Activated CD4-positive, alpha-beta memory T cell treated with anti-CD3 and anti-CD28 coated beads, Interleukin-2, amount 10 ng/mL, durations not matched to agents 7 days and 5 days (primary cell): Measurements from ENCODE around the gene CEBPA. TPM values are rescaled to one million over a fixed set of nuclear protein-coding genes. Genes with fewer than 3 reads are reported as not detected.

Experiments used
- CTCF ChIA-PET: fragments of 350-600 bp; sonication (Branson Sonifier 250); formaldehyde crosslinking; loops from one replicate; lab custom pipeline; 2021; ENCODE audit warnings: antibody characterized with exemption, inconsistent platforms; lab: Charles Lee
- POLR2A ChIA-PET: fragments of 350-600 bp; sonication (Branson Sonifier 250); formaldehyde crosslinking; loops from one replicate; lab custom pipeline; 2021; ENCODE audit warnings: antibody characterized with exemption; lab: Charles Lee
- DNase-seq: peaks from one replicate; pipeline ENCODE4 v3.0.0-alpha.2; 2020
- H3K27ac Mint-ChIP-seq: one replicate; pipeline ENCODE4 v1.8.0; 2021; ENCODE audit warnings: mild to moderate bottlenecking, mixed read lengths
- H3K27me3 Mint-ChIP-seq: one replicate; pipeline ENCODE4 v1.8.0; 2021; ENCODE audit warnings: mixed read lengths
- H3K36me3 Mint-ChIP-seq: one replicate; pipeline ENCODE4 v1.8.0; 2021; ENCODE audit warnings: low read depth, mixed read lengths
- H3K4me1 Mint-ChIP-seq: one replicate; pipeline ENCODE4 v1.8.0; 2021; ENCODE audit warnings: mixed read lengths
- H3K4me3 Mint-ChIP-seq: one replicate; pipeline ENCODE4 v1.8.0; 2021; ENCODE audit warnings: mild to moderate bottlenecking, mixed read lengths
- H3K9me3 Mint-ChIP-seq: one replicate; pipeline ENCODE4 v1.8.0; 2021; ENCODE audit warnings: mixed read lengths
- total RNA-seq, 2 experiments: library from RNA; stranded (reverse); gene quantifications; one replicate each; pipeline ENCODE4 v1.2.3, GENCODE V29; 2021

The CEBPA gene
- total RNA-seq, 2 experiments from 2014 or later, result 0.18 to 0.20 TPM

DNA sequence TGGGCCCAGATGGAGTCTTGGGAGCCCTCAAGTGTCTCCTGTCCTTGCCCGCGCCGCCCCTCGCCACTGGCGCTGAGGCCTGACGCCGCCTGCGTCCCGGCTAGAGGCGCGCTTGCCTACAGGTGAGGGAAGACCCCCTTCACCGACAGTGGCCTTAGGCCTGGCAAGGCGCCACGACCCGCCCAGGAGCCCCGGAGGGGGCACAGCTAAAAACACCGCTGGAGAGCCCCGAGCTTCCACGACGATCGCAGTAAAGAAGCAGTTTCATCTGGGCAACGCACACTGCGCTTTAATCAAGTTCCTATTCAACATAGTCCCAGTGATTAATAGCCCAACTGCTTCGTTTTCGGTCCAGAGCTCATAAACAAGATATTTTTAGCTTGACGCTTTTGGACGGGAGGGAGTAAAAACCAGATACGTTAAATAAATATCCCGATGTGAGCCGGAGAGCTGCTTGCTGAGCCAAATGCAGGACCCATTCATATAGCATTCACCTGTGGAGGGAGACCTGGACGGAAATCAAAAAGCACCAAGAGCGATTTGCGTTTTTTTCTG is 1.5 kb upstream of the CEBPA start:
- ChIA-PET POLR2A (interaction anchor here (1.0 to 1.5 kb wide), 3 partner anchors 20 to 70 kb away, joined by 3 to 7 read pairs (median 3); partner anchors contain the start of gene CEBPG), CTCF (interaction anchor here (1.7 kb wide), 1 partner anchor 68 kb away, joined by 10 read pairs; no protein-coding TSS in a partner anchor)
- Mint-ChIP-seq H3K27ac (no peak overlapping the region), H3K27me3 (peaks cover 44% of the 10 kb centered on the region), H3K4me1 (peaks cover 2% of the 10 kb centered on the region), H3K9me3 (no peaks in the 10 kb centered on the region), H3K4me3 (no peak overlapping the region), H3K36me3 (no peaks in the 10 kb centered on the region)
- DNase-seq, result no peak

DNA sequence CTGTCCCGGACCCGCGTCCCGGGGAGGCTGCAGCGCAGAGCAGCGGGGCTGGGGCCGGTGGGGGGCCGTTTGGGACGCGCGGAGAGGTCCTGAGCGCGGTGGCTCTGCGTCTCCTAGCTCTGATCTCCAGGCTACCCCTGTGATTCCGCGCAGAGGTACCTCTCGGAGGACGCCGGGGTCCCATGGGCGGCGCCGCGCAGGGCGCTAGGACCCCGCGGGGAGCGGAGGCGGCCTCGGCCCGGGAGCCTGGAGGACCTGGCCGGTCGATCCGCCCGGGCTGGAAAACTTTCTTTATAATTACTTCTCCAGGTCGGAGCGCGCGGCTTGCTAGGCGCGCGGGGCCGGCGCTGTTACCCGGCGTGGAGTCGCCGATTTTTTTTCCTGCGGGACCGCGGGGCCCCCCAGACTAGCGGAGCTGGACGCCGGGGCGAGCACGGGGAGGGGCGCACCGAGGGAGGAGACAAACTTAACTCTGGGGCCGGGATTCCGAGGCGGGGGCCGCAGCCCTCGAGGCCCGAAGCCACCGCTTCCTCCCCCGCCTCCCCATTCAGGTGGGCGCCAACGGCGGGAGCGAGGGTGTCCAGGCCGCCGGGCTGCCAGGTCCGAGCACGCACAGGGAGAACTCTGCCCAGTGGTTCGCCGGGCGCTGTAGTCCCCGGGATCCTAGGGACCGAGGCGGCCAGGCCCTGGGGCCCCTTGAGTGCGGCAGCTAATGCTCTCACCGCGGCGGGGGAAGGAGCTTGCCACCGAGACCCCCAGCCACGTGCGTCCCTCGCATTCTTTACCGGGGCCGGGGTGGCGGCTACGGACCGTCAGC is 848 bp upstream of the CEBPA start:
- POLR2A ChIA-PET, result interaction anchor here (1.0 to 1.5 kb wide), 3 partner anchors 19 to 71 kb away, joined by 3 to 7 read pairs (median 3); partner anchors contain the start of gene CEBPG

DNA sequence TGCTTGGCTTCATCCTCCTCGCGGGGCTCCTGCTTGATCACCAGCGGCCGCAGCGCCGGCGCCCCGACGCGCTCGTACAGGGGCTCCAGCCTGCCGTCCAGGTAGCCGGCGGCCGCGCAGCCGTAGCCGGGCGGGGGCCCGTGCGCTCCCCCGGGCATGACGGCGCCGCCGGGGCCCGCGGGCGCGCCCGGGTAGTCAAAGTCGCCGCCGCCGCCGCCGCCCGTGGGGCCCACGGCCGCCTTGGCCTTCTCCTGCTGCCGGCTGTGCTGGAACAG is 497 bp downstream of the CEBPA start:
- DNase-seq, result no peak
- CTCF ChIA-PET, result interaction anchor here (1.7 kb wide), 1 partner anchor 66 kb away, joined by 10 read pairs; no protein-coding TSS in a partner anchor
- peaks cover 2% of the 10 kb centered on the region for H3K4me1 Mint-ChIP-seq
- POLR2A ChIA-PET, result no interaction called here
- H3K9me3 Mint-ChIP-seq, result no peaks in the 10 kb centered on the region
- H3K4me3 Mint-ChIP-seq, result no peak overlapping the region
- no peaks in the 10 kb centered on the region for H3K36me3 Mint-ChIP-seq
- H3K27ac Mint-ChIP-seq, result no peak overlapping the region
- H3K27me3 Mint-ChIP-seq, result peaks cover 41% of the 10 kb centered on the region

More for the DNA sequence above, 848 bp upstream of the CEBPA start:
- H3K27me3 Mint-ChIP-seq, result peaks cover 45% of the 10 kb centered on the region
- H3K4me3 Mint-ChIP-seq, result no peak overlapping the region
- CTCF ChIA-PET, result interaction anchor here (1.7 kb wide), 1 partner anchor 67 kb away, joined by 10 read pairs; no protein-coding TSS in a partner anchor
- DNase-seq, result no peak
- no peaks in the 10 kb centered on the region for H3K36me3 Mint-ChIP-seq
- H3K4me1 Mint-ChIP-seq, result peaks cover 2% of the 10 kb centered on the region
- no peak overlapping the region for H3K27ac Mint-ChIP-seq
- no peaks in the 10 kb centered on the region for H3K9me3 Mint-ChIP-seq

DNA sequence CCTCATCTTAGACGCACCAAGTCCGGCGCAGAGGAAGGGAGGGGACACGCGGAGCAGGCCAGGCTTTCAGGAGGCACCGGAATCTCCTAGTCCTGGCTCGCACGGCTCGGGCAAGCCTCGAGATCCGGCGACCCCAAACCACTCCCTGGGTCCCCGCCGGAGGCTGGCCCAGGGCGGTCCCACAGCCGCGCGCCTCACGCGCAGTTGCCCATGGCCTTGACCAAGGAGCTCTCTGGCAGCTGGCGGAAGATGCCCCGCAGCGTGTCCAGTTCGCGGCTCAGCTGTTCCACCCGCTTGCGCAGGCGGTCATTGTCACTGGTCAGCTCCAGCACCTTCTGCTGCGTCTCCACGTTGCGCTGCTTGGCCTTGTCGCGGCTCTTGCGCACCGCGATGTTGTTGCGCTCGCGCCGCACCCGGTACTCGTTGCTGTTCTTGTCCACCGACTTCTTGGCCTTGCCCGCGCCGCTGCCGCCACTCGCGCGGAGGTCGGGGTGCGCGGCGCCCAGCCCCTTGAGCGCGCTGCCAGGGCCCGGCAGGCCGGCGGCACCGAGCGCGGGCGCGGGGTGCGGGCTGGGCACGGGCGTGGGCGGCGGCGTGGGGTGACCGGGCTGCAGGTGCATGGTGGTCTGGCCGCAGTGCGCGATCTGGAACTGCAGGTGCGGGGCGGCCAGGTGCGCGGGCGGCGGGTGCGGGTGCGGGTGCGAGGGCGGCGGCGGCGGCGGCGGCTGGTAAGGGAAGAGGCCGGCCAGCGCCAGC is 1.0 kb downstream of the CEBPA start:
- H3K4me1 Mint-ChIP-seq, result peaks cover 2% of the 10 kb centered on the region
- H3K9me3 Mint-ChIP-seq, result no peaks in the 10 kb centered on the region
- H3K27me3 Mint-ChIP-seq, result peaks cover 41% of the 10 kb centered on the region
- no peak overlapping the region for H3K27ac Mint-ChIP-seq
- no peak overlapping the region for H3K4me3 Mint-ChIP-seq
- ChIA-PET POLR2A (no interaction called here), CTCF (no interaction called here)
- H3K36me3 Mint-ChIP-seq, result no peaks in the 10 kb centered on the region
- DNase-seq, result no peak

DNA sequence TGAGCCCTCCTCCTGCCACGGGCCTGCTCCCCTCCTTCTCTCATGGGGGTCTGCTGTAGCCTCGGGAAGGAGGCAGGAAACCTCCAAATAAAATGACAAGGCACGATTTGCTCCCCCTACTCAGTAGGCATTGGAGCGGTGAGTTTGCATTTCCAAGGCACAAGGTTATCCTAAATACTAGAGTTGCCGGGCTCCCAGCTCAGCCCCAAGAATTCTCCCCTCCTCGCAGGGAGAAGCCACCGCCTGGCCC is 1.5 kb downstream of the CEBPA start:
- POLR2A ChIA-PET, result no interaction called here
- Mint-ChIP-seq H3K4me3 (no peak overlapping the region), H3K27ac (no peak overlapping the region), H3K4me1 (peaks cover 2% of the 10 kb centered on the region), H3K27me3 (peaks cover 37% of the 10 kb centered on the region), H3K36me3 (no peaks in the 10 kb centered on the region), H3K9me3 (no peaks in the 10 kb centered on the region)
- CTCF ChIA-PET, result no interaction called here
- DNase-seq, result no peak

DNA sequence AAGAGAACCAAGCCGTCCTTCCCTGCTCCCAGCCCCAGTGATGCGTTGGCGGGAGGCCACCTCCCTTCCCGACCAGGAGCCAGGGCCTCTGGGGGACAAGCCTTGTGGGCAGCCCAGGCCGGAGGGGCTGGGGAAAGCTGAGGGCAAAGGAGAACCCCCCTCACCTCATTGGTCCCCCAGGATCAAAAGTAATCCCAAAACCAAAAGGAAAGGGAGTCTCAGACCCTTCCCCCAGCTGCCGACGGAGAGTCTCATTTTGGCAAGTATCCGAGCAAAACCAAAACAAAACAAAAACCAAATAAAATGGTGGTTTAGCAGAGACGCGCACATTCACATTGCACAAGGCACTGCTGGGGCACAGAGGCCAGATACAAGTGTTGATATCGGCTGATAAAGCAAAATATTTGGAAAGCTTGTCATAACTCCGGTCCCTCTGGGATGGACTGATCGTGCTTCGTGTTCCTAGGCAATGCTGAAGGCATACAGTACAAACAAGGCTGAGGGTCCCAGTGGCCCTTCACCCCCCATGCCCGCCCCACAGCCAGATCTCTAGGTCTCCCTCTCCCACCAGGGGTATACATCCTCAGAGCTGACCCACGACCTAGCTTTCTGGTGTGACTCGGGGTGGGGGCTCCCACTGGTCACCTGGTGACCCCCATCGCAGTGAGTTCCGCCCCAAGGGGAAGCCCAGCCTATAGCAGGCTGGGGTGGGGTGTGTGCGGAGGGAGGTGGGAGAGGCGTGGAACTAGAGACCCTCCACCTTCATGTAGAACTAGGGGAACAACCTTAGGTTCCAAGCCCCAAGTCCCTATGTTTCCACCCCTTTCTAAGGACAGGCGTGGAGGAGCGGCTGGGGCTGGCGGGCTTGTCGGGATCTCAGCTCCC is 2.1 kb downstream of the CEBPA start:
- CTCF ChIA-PET, result no interaction called here
- peaks cover 39% of the 10 kb centered on the region for H3K27me3 Mint-ChIP-seq
- POLR2A ChIA-PET, result no interaction called here

DNA sequence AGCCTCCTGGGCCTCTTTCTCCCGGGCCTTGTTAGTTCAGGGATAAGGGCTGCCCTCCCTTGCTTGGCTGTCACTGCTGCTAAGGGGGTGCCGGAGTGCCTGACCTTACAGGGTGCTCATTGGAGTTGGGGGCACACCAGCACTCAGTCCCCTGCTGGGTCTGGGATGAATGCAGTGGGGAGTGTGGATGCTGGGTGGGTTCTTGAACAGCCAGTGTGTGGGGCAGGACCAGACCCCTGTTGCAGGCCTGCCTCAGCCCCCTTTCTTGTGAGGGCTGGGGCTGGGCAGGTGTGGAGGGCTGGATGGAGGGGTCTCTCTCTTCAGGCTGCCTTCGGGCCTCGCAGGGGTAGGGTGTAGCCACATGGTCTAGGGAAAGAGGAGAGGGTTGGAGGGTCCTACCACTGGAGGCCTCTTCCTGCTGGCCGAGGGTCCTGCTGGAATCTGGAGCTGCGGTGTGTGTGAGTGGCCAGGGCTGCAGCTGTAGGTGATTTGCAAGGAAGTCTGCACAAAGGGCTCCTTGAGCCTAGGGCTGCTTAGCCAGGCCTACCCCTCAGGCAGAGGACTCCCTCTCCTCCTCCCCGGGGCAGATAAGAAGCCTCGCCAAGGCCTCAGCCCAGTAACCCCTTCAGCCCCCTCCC is 3.2 kb downstream of the CEBPA start:
- CTCF ChIA-PET, result no interaction called here
- Mint-ChIP-seq H3K36me3 (no peaks in the 10 kb centered on the region), H3K4me3 (no peak overlapping the region), H3K27me3 (peaks cover 30% of the 10 kb centered on the region), H3K9me3 (no peaks in the 10 kb centered on the region), H3K4me1 (peaks cover 2% of the 10 kb centered on the region), H3K27ac (no peak overlapping the region)
- POLR2A ChIA-PET, result no interaction called here
- no peak for DNase-seq

More for the DNA sequence above, 2.1 kb downstream of the CEBPA start:
- DNase-seq, result no peak
- Mint-ChIP-seq H3K4me1 (peaks cover 2% of the 10 kb centered on the region), H3K9me3 (no peaks in the 10 kb centered on the region), H3K27ac (no peak overlapping the region), H3K36me3 (no peaks in the 10 kb centered on the region), H3K4me3 (no peak overlapping the region)

DNA sequence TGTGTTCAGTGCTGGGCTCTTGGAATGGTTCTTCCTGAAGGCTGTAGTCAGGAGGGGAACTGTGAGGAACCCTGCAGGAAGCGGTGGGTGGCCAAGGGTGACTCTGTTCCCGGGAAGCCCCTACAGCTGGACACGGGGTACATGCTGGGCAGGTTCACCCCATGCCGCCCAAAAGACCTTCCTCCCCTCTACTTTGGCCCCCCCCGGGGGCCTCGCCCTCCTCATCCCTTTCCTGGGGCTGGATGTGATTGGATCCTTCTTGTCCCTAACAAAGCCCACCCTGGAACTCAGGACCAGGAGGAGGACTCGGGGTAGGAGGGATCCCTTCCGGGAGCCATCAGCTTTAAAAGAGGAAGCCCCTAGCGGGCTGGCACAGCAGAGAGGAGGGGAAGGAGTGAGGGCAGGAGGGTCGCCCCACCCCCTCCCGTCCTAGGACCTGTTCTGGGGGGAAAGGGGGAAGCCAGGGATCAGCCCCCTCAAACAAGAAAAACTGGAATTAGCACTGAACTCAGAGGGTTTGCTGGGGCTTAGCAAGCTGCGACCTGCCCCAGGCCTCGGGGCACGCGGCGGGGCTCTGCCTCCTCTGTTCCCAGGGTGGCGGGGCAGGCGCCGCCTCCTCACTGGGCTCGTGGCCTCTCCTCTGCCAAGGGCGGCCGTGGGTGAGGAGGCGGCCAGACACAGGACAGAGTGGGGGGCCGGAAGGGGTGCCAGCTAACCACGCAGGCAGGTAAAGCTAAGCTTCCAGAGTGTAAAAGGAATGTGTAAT is 4.0 kb downstream of the CEBPA start:
- no peak overlapping the region for H3K27ac Mint-ChIP-seq
- H3K4me1 Mint-ChIP-seq, result peaks cover 2% of the 10 kb centered on the region
- H3K36me3 Mint-ChIP-seq, result no peaks in the 10 kb centered on the region
- CTCF ChIA-PET, result no interaction called here
- DNase-seq, result no peak
- POLR2A ChIA-PET, result no interaction called here
- H3K27me3 Mint-ChIP-seq, result peaks cover 30% of the 10 kb centered on the region
- no peaks in the 10 kb centered on the region for H3K9me3 Mint-ChIP-seq
- H3K4me3 Mint-ChIP-seq, result no peak overlapping the region

DNA sequence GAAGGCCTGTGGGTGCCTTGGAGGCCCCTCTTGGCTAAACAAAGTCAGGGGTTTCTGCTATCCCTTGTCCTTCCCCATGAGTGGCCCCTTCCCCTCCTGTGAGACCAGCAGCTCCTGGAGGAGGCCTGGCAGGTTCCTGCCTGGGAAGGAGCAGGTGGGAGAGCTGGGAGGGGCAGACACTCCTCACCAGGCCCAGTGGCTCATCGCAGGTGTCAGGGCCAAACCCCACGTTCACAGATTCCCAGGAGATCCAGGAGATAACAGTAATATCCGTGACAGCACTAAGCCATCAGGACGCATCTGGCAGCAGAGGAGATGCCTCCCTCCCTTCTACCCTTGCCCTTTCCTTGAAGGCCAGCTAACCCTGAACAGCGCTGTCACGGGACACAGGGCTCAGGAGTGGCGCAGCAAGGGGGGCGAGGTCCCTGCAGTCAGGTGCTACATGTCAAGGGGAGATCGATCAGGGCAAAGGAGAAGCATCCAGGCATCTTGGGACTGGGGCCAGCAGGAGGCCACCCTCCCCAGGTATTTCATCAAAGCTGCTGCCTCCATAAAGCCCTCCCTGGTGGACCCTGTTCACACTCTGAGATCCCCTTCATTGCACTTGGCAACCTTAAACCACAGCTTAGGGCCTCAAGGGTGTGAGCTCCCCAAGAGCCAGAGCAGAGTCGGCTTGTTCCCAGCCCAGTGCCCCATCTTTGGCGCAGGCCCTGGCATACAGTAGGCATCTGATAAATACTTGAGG is 4.8 kb downstream of the CEBPA start:
- Mint-ChIP-seq H3K36me3 (no peaks in the 10 kb centered on the region), H3K27ac (no peak overlapping the region), H3K4me1 (peaks cover 2% of the 10 kb centered on the region), H3K9me3 (no peaks in the 10 kb centered on the region), H3K4me3 (no peak overlapping the region), H3K27me3 (peaks cover 32% of the 10 kb centered on the region)
- ChIA-PET POLR2A (no interaction called here), CTCF (no interaction called here)
- no peak for DNase-seq

DNA sequence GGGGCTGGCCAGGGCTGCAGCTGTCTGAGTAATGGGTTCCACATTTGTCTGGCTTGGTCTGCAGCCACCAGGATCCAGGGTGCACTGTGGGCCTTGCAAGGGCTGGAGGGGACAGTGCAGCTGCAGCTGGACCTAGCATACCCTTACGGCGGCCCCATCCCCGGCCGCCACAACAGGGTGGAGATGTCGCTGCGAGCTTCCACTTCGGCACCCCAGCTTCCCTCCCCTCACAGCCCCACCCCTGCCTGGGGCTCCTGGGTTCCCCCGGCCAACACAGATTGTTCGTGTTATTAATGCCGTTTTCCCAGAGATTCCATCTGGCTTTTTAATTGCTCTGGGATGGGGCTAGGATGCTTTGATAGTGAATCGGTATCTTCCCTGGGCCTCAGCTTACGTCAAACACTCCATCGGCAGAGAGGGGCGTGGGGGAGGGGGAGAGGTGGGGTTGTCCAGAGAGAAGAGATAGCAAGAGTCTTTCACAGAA is 5.8 kb downstream of the CEBPA start:
- H3K27ac Mint-ChIP-seq, result no peak overlapping the region
- H3K27me3 Mint-ChIP-seq, result peaks cover 32% of the 10 kb centered on the region
- H3K9me3 Mint-ChIP-seq, result no peaks in the 10 kb centered on the region
- no peak overlapping the region for H3K4me3 Mint-ChIP-seq
- no peaks in the 10 kb centered on the region for H3K36me3 Mint-ChIP-seq
- CTCF ChIA-PET, result no interaction called here
- DNase-seq, result no peak
- POLR2A ChIA-PET, result interaction anchor here (1.3 kb wide), 1 partner anchor 29 kb away, joined by 3 read pairs; no protein-coding TSS in a partner anchor
- H3K4me1 Mint-ChIP-seq, result peaks cover 2% of the 10 kb centered on the region
